OCI-LY7 (cell line): Measurements from ENCODE around the gene TRIM40. TPM values are rescaled to one million over a fixed set of nuclear protein-coding genes. Genes with fewer than 3 reads are reported as not detected.

Experiments used
- BruUV-seq: library from RNA; stranded (reverse); fragments of 400-500 nt; replicated peaks from 2 replicates; lab custom pipeline; 2021; lab: Mats Ljungman, UMichigan
- CTCF ChIA-PET: fragments of 300-600 bp; sonication (Branson Sonifier 250); formaldehyde crosslinking; loops from one replicate; lab custom pipeline; 2022; ENCODE audit warnings: antibody characterized with exemption; ENCODE audit not compliant: unreplicated experiment; lab: Charles Lee
- POLR2A ChIA-PET: fragments of 300-600 bp; sonication (Branson Sonifier 250); formaldehyde crosslinking; loops from one replicate; lab custom pipeline; 2022; ENCODE audit warnings: antibody characterized with exemption; lab: Charles Lee
- DNase-seq: peaks from one replicate; pipeline ENCODE4 v3.0.0-alpha.2; 2015; ENCODE audit warnings: low spot score
- H2AFZ ChIP-seq: fragments of 200-600 bp; sonication (generic), shearing (Covaris generic); 2 replicates; pipeline ENCODE4 v1.6.1; 2014; ENCODE audit warnings: mild to moderate bottlenecking, antibody characterized with exemption, low read length, moderate library complexity
- H3K27ac ChIP-seq: fragments of 200-600 bp; sonication (generic); 2 replicates; pipeline ENCODE4 v1.5.1; 2014; ENCODE audit warnings: mixed run types, low read depth, mild to moderate bottlenecking, moderate library complexity, low read length, inconsistent platforms; ENCODE audit not compliant: poor library complexity, severe bottlenecking
- H3K36me3 ChIP-seq: fragments of 200-600 bp; sonication (generic); 2 replicates; pipeline ENCODE4 v1.6.1; 2014; ENCODE audit warnings: mild to moderate bottlenecking, antibody characterized with exemption, low read length, moderate library complexity, mixed read lengths; ENCODE audit not compliant: insufficient read depth
- H3K4me1 ChIP-seq: fragments of 200-600 bp; sonication (generic); 2 replicates; pipeline ENCODE4 v1.5.1; 2014; ENCODE audit warnings: mild to moderate bottlenecking, low read length; ENCODE audit not compliant: insufficient read depth, poor library complexity, severe bottlenecking
- H3K4me2 ChIP-seq: fragments of 200-600 bp; sonication (generic); 2 replicates; pipeline ENCODE4 v1.6.1; 2014; ENCODE audit warnings: mild to moderate bottlenecking, low read length
- H3K4me3 ChIP-seq: fragments of 200-600 bp; sonication (generic); 2 replicates; pipeline ENCODE4 v1.5.1; 2014; ENCODE audit warnings: mild to moderate bottlenecking, low read depth, low read length; ENCODE audit not compliant: poor library complexity, severe bottlenecking
- H3K79me2 ChIP-seq: fragments of 200-600 bp; sonication (generic); 2 replicates; pipeline ENCODE4 v1.6.1; 2016; ENCODE audit warnings: low read depth, mild to moderate bottlenecking, low read length, moderate library complexity, mixed read lengths; ENCODE audit not compliant: insufficient read depth
- H3K9me2 ChIP-seq: fragments of 200-600 bp; sonication (generic); 2 replicates; pipeline ENCODE4 v1.6.1; 2016; ENCODE audit warnings: mild to moderate bottlenecking, low read length, mixed read lengths; ENCODE audit not compliant: insufficient read depth
- H3K9me3 ChIP-seq: fragments of 200-600 bp; sonication (generic); 2 replicates; pipeline ENCODE4 v1.6.1; 2014; ENCODE audit warnings: mild to moderate bottlenecking, mixed run types, low read length, mixed read lengths
- H4K20me1 ChIP-seq: fragments of 200-600 bp; sonication (generic); 2 replicates; pipeline ENCODE4 v1.6.1; 2014; ENCODE audit warnings: mild to moderate bottlenecking, antibody characterized with exemption, low read length, moderate library complexity, mixed read lengths; ENCODE audit not compliant: insufficient read depth
- EZH2phosphoT487 ChIP-seq: fragments of 200-600 bp; sonication (generic); IDR thresholded peaks from 2 replicates; pipeline ENCODE4 v1.6.1; 2018; ENCODE audit warnings: low read depth, borderline replicate concordance, mild to moderate bottlenecking, mixed run types, antibody characterized with exemption, low read length, moderate library complexity, mixed read lengths
- intact Hi-C: fragments of 100-400 bp; cut with micrococcal nuclease; formaldehyde crosslinking; loops from one replicate; pipeline ENCODE4 v1.10.0; 2022; ENCODE audit not compliant: unreplicated experiment
- total RNA-seq, 2 experiments: library from RNA; depleted of rRNA in 1 of 2; stranded (reverse); fragments of >200 nt in 1 of 2; shearing (Covaris generic) in 1 of 2; gene quantifications; 2 replicates each; pipeline ENCODE4 v1.2.3, GENCODE V29; 2014 to 2022
- TF ChIP-seq, protein P1 (sequence below): fragments of 200-600 bp; sonication (generic); conservative IDR thresholded peaks from 2 replicates; pipeline ENCODE4 v1.5.1; 2014; ENCODE audit warnings: mild to moderate bottlenecking, antibody characterized with exemption, low read length, moderate library complexity, mixed read lengths

TRIM40 gene
- total RNA-seq, 2 experiments from 2014 or later = not detected

DNA sequence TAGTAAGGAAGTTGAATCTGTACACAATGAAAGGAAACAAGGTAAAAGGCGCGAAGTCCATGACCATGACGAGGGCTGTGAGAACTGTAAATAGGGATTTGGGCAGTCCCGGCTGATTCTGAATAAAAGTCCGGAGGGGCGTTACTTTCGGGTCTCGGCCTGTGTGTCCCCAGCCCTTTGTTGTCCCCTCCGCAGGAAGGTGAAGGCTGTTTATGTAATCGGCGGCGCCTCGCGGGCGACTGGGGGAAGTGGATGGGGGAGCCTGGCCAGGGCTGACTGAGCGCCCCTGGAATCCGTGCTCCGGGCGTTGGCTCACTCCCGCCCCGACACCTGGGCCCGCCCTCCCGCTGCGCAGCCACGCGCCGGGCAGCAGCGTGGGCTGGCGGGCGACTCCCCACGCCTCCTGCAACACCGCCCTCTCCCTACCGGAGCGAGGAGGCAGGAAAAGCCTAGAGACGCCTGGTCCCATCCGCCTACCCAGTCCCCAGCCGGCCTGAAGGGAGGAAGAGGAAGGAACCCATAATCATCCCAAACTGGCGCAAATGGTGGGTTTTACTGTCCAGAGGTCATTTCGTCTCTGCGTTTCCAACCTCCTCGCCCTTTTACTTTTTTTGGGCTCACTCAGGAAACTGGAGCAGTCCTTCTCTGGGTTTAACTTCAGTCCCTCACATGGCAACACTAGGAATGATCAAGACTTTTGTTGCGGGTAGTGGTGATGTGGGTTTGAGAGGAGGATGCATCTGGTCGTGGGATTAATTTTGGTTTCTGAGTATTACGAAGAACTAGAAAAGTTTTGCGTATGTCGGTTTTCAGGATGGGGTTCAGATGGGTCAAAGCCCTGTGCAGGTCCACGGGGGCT, 35.1 kb upstream of the TRIM40 start:
- no peak overlapping the region for H2AFZ ChIP-seq
- H3K4me3 ChIP-seq = no peak overlapping the region
- POLR2A ChIA-PET = interaction anchor here (1.4 kb wide), 1 partner anchor 34 kb away, joined by 3 read pairs; the partner anchor contains the start of gene PPP1R11

DNA sequence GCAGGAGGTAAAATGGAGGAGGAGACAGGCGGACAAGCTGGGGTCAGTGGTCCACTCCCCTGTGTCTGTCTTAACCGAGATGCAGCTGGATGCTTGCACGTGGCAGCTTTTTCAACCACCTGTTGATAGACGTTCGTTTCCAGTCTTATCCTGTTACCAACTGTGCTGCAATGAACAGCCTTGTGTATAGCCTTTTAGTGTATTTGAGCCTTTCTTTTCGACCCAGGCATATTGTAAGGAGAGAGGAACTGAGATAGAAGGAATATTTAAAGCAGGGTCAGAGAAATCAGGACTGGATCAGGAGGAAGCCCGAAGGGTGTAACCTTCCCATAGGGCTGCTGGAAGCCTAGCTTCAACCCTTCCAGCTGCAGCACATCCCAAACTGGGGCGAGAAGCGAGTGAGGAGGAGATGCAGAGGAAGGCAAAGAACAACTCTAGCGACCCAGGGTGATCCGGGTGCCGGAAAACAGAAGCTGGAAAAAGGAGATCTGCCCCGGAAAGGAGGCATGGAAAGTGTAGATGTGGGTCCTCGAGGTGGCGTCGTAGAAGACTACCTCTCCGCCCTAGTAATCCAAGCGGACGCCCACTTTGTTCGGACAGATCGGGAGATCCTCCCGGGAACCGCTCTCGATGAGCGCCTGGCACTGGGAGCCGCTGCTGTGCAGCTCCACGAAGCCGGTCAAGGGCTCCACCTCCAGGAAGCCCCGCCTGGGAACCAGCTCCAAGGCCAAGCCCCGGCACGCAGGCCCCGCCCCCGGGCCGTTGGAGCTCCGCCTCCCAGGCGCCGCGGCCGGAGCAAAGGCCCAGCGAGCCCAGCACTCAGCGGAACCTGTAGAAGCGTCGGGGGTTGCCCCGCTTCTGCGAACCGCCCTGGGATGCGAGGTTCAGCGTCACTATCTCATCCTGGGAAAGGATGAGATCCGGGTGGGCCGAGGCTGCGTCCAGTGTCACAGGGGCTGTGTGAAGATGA, 34.2 kb upstream of the TRIM40 start:
- CTCF ChIA-PET = no interaction called here
- BruUV-seq = no TSS peak
- Histone ChIP-seq H3K9me2 (no peaks in the 10 kb centered on the region), H3K79me2 (no peaks in the 10 kb centered on the region), H2AFZ (peak overlapping the region; percentile 33; the same call in 1 of the 2 replicates), H3K36me3 (no peaks in the 10 kb centered on the region), H3K27ac (no peak overlapping the region), H3K9me3 (no peaks in the 10 kb centered on the region), H3K4me1 (peaks cover 16% of the 10 kb centered on the region), H3K4me2 (peak overlapping the region; percentile 60; the same call in 1 of the 2 replicates), H3K4me3 (no peak overlapping the region), H4K20me1 (no peaks in the 10 kb centered on the region)
- TF ChIP-seq, protein P1, sequence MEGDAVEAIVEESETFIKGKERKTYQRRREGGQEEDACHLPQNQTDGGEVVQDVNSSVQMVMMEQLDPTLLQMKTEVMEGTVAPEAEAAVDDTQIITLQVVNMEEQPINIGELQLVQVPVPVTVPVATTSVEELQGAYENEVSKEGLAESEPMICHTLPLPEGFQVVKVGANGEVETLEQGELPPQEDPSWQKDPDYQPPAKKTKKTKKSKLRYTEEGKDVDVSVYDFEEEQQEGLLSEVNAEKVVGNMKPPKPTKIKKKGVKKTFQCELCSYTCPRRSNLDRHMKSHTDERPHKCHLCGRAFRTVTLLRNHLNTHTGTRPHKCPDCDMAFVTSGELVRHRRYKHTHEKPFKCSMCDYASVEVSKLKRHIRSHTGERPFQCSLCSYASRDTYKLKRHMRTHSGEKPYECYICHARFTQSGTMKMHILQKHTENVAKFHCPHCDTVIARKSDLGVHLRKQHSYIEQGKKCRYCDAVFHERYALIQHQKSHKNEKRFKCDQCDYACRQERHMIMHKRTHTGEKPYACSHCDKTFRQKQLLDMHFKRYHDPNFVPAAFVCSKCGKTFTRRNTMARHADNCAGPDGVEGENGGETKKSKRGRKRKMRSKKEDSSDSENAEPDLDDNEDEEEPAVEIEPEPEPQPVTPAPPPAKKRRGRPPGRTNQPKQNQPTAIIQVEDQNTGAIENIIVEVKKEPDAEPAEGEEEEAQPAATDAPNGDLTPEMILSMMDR = no peak
- TF ChIP-seq EZH2phosphoT487 = no peak
- peak; percentile 38 for DNase-seq
- intact Hi-C loops = loop anchor here (2.0 kb wide), 1 partner anchor 69 kb away; no protein-coding TSS in a partner anchor
- POLR2A ChIA-PET = interaction anchor here (0.7 to 1.4 kb wide), 2 partner anchors 35 to 92 kb away, joined by 3 read pairs; partner anchors contain the start of gene PPP1R11

More for the DNA sequence above, 35.1 kb upstream of the TRIM40 start:
- TF ChIP-seq, protein P1 = no peak
- no peak for TF ChIP-seq EZH2phosphoT487
- no TSS peak for BruUV-seq
- no peaks in the 10 kb centered on the region for H3K36me3 ChIP-seq
- no peaks in the 10 kb centered on the region for H4K20me1 ChIP-seq
- intact Hi-C loops = no loop called here
- H3K4me2 ChIP-seq = peak overlapping the region; percentile 60; the same call in 1 of the 2 replicates
- no peak for DNase-seq
- H3K27ac ChIP-seq = no peak overlapping the region
- peaks cover 16% of the 10 kb centered on the region for H3K4me1 ChIP-seq
- H3K9me3 ChIP-seq = no peaks in the 10 kb centered on the region
- CTCF ChIA-PET = no interaction called here
- no peaks in the 10 kb centered on the region for H3K79me2 ChIP-seq
- no peaks in the 10 kb centered on the region for H3K9me2 ChIP-seq
